ENCODE measurements around the gene MPHOSPH9. TPM values are rescaled to one million over a fixed set of nuclear protein-coding genes. Genes with fewer than 3 reads are reported as not detected.

Gene MPHOSPH9
- total RNA-seq, 1 donor from 2014 or later, result 302 TPM

- no peaks in the 10 kb centered on the region for H3K4me1 Mint-ChIP-seq
- H3K9me3 Mint-ChIP-seq, result no peaks in the 10 kb centered on the region
- no peak for DNase-seq (ENCODE audit: low spot score)
- Histone ChIP-seq H4K20me1 (ENCODE audit: low read depth) (no peaks in the 10 kb centered on the region), H3K4me3 (no peak overlapping the region), H3F3A (ENCODE audit: low read depth) (no peaks in the 10 kb centered on the region), H3K4me2 (no peak overlapping the region), H2AFZ (replicated peaks) (no peak overlapping the region), H3K9me3 (ENCODE audit: low read depth) (no peaks in the 10 kb centered on the region), H3K27ac (no peak overlapping the region), H3K79me2 (ENCODE audit: low read depth) (no peaks in the 10 kb centered on the region), H3K4me1 (no peaks in the 10 kb centered on the region), H3K27me3 (no peaks in the 10 kb centered on the region), H3K9ac (no peak overlapping the region), H3K36me3 (peaks cover 25% of the 10 kb centered on the region)
- H3K4me3 Mint-ChIP-seq, result no peak overlapping the region
- no peak for TF ChIP-seq CTCF (IDR thresholded peaks at IDR 0.05)
- TF ChIP-seq EZH2 (IDR thresholded peaks at IDR 0.05), result no peak
- TF ChIP-seq EZH2phosphoT487 (IDR thresholded peaks at IDR 0.05), result no peak
- H3K27me3 Mint-ChIP-seq (ENCODE audit: insufficient read depth, low read depth), result no peaks in the 10 kb centered on the region
- H3K27ac Mint-ChIP-seq, result no peak overlapping the region
- H3K36me3 Mint-ChIP-seq, result peaks cover 29% of the 10 kb centered on the region
Observed at GRCh38 chr12:123180171-123180570, 52.8 kb downstream of the MPHOSPH9 start.

- H3K9me3 Mint-ChIP-seq, result no peaks in the 10 kb centered on the region
- H3K36me3 ChIP-seq, result peaks cover 14% of the 10 kb centered on the region
Observed at GRCh38 chr12:123171967-123172366, 61.0 kb downstream of the MPHOSPH9 start.

GRCh38 chr12:123167329-123167728, 65.6 kb downstream of the MPHOSPH9 start:
- Histone ChIP-seq H3K4me3 (no peak overlapping the region), H3K9me3 (ENCODE audit: low read depth) (no peaks in the 10 kb centered on the region), H4K20me1 (ENCODE audit: low read depth) (no peaks in the 10 kb centered on the region), H3K4me1 (no peaks in the 10 kb centered on the region), H3K9ac (no peak overlapping the region), H2AFZ (replicated peaks) (no peak overlapping the region), H3K36me3 (peaks cover 13% of the 10 kb centered on the region), H3K27ac (no peak overlapping the region), H3F3A (ENCODE audit: low read depth) (no peaks in the 10 kb centered on the region), H3K4me2 (no peak overlapping the region), H3K79me2 (ENCODE audit: low read depth) (no peaks in the 10 kb centered on the region), H3K27me3 (no peaks in the 10 kb centered on the region)
- Mint-ChIP-seq H3K4me1 (no peaks in the 10 kb centered on the region), H3K27me3 (ENCODE audit: insufficient read depth, low read depth) (no peaks in the 10 kb centered on the region), H3K36me3 (peaks cover 17% of the 10 kb centered on the region), H3K27ac (no peak overlapping the region), H3K9me3 (no peaks in the 10 kb centered on the region), H3K4me3 (no peak overlapping the region)
- TF ChIP-seq EZH2phosphoT487 (IDR thresholded peaks at IDR 0.05) (no peak), EZH2 (IDR thresholded peaks at IDR 0.05) (no peak), CTCF (IDR thresholded peaks at IDR 0.05) (no peak)
- DNase-seq (ENCODE audit: low spot score), result no peak

More at GRCh38 chr12:123171967-123172366, 61.0 kb downstream of the MPHOSPH9 start:
- Mint-ChIP-seq H3K36me3 (peaks cover 20% of the 10 kb centered on the region), H3K4me1 (no peaks in the 10 kb centered on the region), H3K4me3 (no peak overlapping the region), H3K27ac (no peak overlapping the region), H3K27me3 (ENCODE audit: insufficient read depth, low read depth) (no peaks in the 10 kb centered on the region)
- no peak for DNase-seq (ENCODE audit: low spot score)
- Histone ChIP-seq H2AFZ (replicated peaks) (no peak overlapping the region), H3K9ac (no peak overlapping the region), H3K4me2 (no peak overlapping the region), H3F3A (ENCODE audit: low read depth) (no peaks in the 10 kb centered on the region), H3K9me3 (ENCODE audit: low read depth) (no peaks in the 10 kb centered on the region), H3K4me3 (no peak overlapping the region), H3K79me2 (ENCODE audit: low read depth) (no peaks in the 10 kb centered on the region), H4K20me1 (ENCODE audit: low read depth) (no peaks in the 10 kb centered on the region), H3K4me1 (no peaks in the 10 kb centered on the region), H3K27ac (no peak overlapping the region), H3K27me3 (no peaks in the 10 kb centered on the region)
- TF ChIP-seq CTCF (IDR thresholded peaks at IDR 0.05) (no peak), EZH2 (IDR thresholded peaks at IDR 0.05) (no peak)

Measured in neural progenitor cell (in vitro differentiated cells).